Activated naive CD8-positive, alpha-beta T cell treated with anti-CD3 and anti-CD28 coated beads, Interleukin-2, amount 10 ng/mL, durations not matched to agents 7 days and 5 days (primary cell): Measurements from ENCODE around the gene SLC25A41. TPM values are rescaled to one million over a fixed set of nuclear protein-coding genes. Genes with fewer than 3 reads are reported as not detected.

ENCODE experiments used
- ATAC-seq: fragments of 150-1000 bp; cut with Tn5 transposase; one replicate; pipeline ENCODE4 v1.10.0; 2021; ENCODE audit warnings: low read depth, moderate library complexity
- POLR2A ChIA-PET: fragments of 350-600 bp; sonication (Branson Sonifier 250); formaldehyde crosslinking; loops from one replicate; lab custom pipeline; 2021; ENCODE audit warnings: antibody characterized with exemption; lab: Charles Lee
- DNase-seq: peaks from one replicate; pipeline ENCODE4 v3.0.0; 2021
- H3K27ac Mint-ChIP-seq: one replicate; pipeline ENCODE4 v1.8.0; 2022; ENCODE audit warnings: mild to moderate bottlenecking, mixed read lengths
- H3K27me3 Mint-ChIP-seq: one replicate; pipeline ENCODE4 v1.8.0; 2022; ENCODE audit warnings: mild to moderate bottlenecking, moderate library complexity, mixed read lengths
- H3K36me3 Mint-ChIP-seq: one replicate; pipeline ENCODE4 v1.8.0; 2021; ENCODE audit warnings: mild to moderate bottlenecking, mixed read lengths
- H3K4me1 Mint-ChIP-seq: one replicate; pipeline ENCODE4 v1.8.0; 2021; ENCODE audit warnings: mixed read lengths
- H3K4me3 Mint-ChIP-seq: one replicate; pipeline ENCODE4 v1.8.0; 2022; ENCODE audit warnings: mild to moderate bottlenecking, moderate library complexity, mixed read lengths
- H3K9me3 Mint-ChIP-seq: one replicate; pipeline ENCODE4 v1.8.0; 2021; ENCODE audit warnings: mixed read lengths
- microRNA-seq: library from miRNA; unstranded; fragments of <30 nt; microRNA quantifications from one replicate; pipeline ENCODE4 v1.2.0, GENCODE V29; 2022
- total RNA-seq, 2 experiments: library from RNA; stranded (reverse); gene quantifications; one replicate each; pipeline ENCODE4 v1.2.3, GENCODE V29; 2021

SLC25A41 gene
- total RNA-seq, 2 experiments from 2014 or later, result 0.91 to 1.0 TPM

DNA sequence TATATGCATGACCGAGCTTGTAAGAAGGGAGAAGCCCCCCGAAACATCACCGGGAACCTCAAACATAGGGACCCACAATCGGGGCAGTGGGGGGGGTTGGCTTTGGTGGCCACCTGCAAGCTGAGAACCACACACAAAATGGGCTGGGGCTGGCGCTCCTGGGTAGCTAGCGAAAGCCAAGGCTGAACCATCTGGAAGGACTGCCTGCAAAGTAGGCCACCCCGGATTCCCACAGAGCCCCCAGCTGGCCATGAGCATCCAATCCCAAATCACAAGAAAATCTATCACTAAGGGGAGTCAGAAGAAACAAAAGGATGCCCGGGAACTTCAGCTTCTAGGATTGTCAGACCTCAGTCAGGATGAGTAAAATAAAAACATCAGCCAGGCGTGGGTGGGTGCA lies 55.1 kb downstream of the SLC25A41 start:
- POLR2A ChIA-PET, result interaction anchor here (0.6 kb wide), 1 partner anchor 18 kb away, joined by 3 read pairs; no protein-coding TSS in a partner anchor
- ATAC-seq (no peak), DNase-seq (no peak)
- H3K4me3 Mint-ChIP-seq, result no peak overlapping the region
- no peaks in the 10 kb centered on the region for H3K27me3 Mint-ChIP-seq
- no peak overlapping the region for H3K27ac Mint-ChIP-seq
- H3K9me3 Mint-ChIP-seq, result no peaks in the 10 kb centered on the region
- peaks cover 27% of the 10 kb centered on the region for H3K36me3 Mint-ChIP-seq
- H3K4me1 Mint-ChIP-seq, result peaks cover 4% of the 10 kb centered on the region

DNA sequence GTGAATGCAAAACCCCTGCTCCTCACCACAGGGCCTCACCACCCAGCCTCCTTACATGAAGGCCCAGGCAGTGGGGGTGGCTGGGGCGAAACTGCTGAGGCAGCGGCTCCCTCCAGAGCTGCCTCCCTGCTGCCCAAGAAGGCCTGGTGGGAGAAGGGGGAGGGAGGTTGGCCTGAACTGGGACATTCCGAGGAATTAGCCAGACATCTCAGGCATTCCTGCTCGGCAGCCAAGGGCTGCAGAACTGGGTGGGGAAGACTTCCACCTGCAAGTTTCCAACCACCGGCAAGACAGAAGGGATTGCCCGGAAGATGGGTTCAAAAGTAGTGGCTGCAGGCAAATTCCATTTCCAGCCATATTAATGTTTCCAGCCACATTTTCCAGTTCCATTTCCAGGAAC lies 55.5 kb downstream of the SLC25A41 start:
- ATAC-seq (no peak), DNase-seq (no peak)
- H3K4me1 Mint-ChIP-seq, result peaks cover 4% of the 10 kb centered on the region
- no peaks in the 10 kb centered on the region for H3K27me3 Mint-ChIP-seq
- no peak overlapping the region for H3K27ac Mint-ChIP-seq
- H3K4me3 Mint-ChIP-seq, result no peak overlapping the region
- POLR2A ChIA-PET, result interaction anchor here (0.6 to 1.9 kb wide), 2 partner anchors 15 to 17 kb away, joined by 3 to 4 read pairs; partner anchors contain the start of gene GTF2F1
- peaks cover 24% of the 10 kb centered on the region for H3K36me3 Mint-ChIP-seq
- H3K9me3 Mint-ChIP-seq, result no peaks in the 10 kb centered on the region

DNA sequence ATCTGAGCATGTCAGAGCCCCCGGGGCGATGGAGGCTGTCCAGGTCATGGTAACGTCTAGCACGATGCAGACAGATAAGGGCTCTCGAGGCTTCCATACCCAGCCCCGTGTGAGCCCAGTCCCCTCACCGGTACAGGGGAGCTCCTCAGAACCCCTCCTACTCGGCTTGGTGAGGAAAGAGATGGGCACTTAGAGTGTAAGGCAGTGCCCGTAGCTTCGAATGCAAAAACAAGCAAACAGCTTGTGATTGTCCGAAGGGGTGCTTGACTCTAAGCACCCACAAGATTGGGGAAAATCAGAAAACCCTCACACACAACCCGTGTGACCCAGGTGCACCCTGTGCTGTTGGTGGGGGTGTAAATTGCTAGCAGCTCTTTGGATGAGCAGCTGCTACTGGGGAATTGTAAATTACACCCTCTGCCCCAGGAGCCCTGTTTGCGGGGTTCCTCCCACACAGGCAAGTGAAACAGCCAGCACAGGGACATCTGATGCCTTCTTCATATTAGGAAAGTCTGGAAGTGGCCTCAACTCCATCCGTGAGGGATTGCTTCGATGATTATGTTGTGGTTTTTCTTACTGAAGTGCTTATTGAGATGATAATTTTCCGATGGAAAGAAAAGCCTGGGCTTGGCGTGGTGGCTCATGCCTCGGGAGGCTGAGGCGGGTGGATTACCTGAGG lies 56.9 kb downstream of the SLC25A41 start:
- POLR2A ChIA-PET, result interaction anchor here (1.9 kb wide), 1 partner anchor 17 kb away, joined by 4 read pairs; the partner anchor contains the start of gene GTF2F1
- Mint-ChIP-seq H3K4me3 (no peak overlapping the region), H3K27ac (no peak overlapping the region), H3K9me3 (no peaks in the 10 kb centered on the region), H3K4me1 (peaks cover 9% of the 10 kb centered on the region), H3K36me3 (peaks cover 15% of the 10 kb centered on the region), H3K27me3 (no peaks in the 10 kb centered on the region)
- DNase-seq (no peak), ATAC-seq (no peak)

Small RNAs within 50 kb of the gene (microRNA-seq; reads per million reads assigned to microRNA genes)
- gene MIR3940 (13.3 reads per million, percentile 20 among the genes with 10 or more reads in this experiment), gene MIR6790 (not detected), gene MIR6885 (not detected)

Other genes starting within 250 kb of the SLC25A41 start
- 10 to 100 TPM; 37.8 to 42.1 TPM for gene MLLT1, start 153.8 kb downstream of the SLC25A41 start, total RNA-seq
- gene ACER1, start 100.2 kb downstream of the SLC25A41 start, total RNA-seq, result under 1 TPM; 0.54 to 0.55 TPM
- 100 to 1,000 TPM; 112 to 126 TPM for gene CLPP, start 72.2 kb downstream of the SLC25A41 start, total RNA-seq
- 10 to 100 TPM; 52.0 to 55.7 TPM for gene ALKBH7, start 61.0 kb downstream of the SLC25A41 start, total RNA-seq
- 1 to 10 TPM; 2.4 to 2.7 TPM for gene PSPN, start 57.8 kb downstream of the SLC25A41 start, total RNA-seq
- 10 to 100 TPM; 67.3 to 72.8 TPM for gene GTF2F1, start 40.6 kb downstream of the SLC25A41 start, total RNA-seq
- 100 to 1,000 TPM; 266 to 268 TPM for gene KHSRP, start 9.0 kb downstream of the SLC25A41 start, total RNA-seq
- gene SLC25A23, start 26.0 kb upstream of the SLC25A41 start, total RNA-seq, result 10 to 100 TPM; 35.5 to 38.3 TPM
- gene CRB3, start 30.5 kb upstream of the SLC25A41 start, total RNA-seq, result 1 to 10 TPM; 2.7 to 3.5 TPM
- 100 to 1,000 TPM; 126 to 130 TPM for gene DENND1C, start 48.0 kb upstream of the SLC25A41 start, total RNA-seq
- 10 to 100 TPM in 1 of 2 experiments, 1 to 10 TPM in 1; 8.7 to 11.6 TPM for gene TUBB4A, start 68.5 kb upstream of the SLC25A41 start, total RNA-seq
- 1 to 10 TPM; 2.6 to 3.7 TPM for gene TNFSF9, start 97.3 kb upstream of the SLC25A41 start, total RNA-seq
- 1 to 10 TPM; 6.9 to 7.7 TPM for gene CD70, start 157.4 kb upstream of the SLC25A41 start, total RNA-seq
- gene TNFSF14, start 236.4 kb upstream of the SLC25A41 start, total RNA-seq, result 10 to 100 TPM; 30.7 to 33.4 TPM